GM21526 (cell line): ENCODE results near the gene TAF11.
"Not testable (repeated sequence)": the region's sequence is repeated elsewhere in the genome, so short reads cannot be mapped to it uniquely, and the experiment has no call there.

ENCODE experiments used
- ATAC-seq: cut with Tn5 transposase; IDR thresholded peaks from one replicate; pipeline ENCODE4 v1.9.1; 2021; ENCODE audit warnings: moderate library complexity; ENCODE audit not compliant: unreplicated experiment, low FRiP score

Gene TAF11

DNA sequence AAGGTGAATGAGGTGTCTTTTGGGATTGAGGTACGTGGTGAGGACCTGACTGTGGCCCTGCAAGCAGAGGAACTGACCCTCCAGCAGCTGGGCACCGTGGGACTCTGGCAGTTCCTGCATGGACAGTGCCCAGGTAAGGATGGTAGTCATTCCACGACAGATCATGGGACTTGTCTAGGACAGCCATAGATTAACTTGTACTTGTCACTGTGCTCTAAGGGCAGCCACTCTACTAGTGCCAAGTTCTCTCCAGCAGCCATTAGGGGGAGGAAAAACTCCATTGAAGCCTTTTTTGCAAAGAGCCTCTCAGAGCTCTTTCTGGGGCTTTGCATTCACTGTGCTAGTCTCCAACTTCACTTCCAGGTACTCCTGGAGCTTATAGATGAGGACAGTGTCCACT, 20.4 kb downstream of the TAF11 start:
- ATAC-seq: no peak

DNA sequence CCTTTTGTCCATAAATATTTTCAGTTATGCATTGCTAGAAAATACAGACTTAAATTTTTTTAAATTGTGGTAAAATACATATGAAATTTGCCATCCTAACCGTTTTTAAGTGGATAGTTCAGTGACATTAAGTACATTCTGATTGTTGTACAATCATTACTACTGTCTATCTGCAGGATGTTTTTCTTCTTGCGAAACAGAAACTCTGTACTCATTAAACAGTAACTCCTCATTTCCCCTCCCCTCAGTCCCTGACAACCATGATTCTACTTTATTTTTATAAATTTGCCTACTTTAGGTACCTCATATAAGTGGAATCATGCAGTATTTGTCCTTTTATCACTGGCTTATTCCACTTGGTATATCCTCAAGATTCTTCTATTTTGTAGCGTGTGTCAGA, 21.3 kb downstream of the TAF11 start:
- no peak for ATAC-seq

DNA sequence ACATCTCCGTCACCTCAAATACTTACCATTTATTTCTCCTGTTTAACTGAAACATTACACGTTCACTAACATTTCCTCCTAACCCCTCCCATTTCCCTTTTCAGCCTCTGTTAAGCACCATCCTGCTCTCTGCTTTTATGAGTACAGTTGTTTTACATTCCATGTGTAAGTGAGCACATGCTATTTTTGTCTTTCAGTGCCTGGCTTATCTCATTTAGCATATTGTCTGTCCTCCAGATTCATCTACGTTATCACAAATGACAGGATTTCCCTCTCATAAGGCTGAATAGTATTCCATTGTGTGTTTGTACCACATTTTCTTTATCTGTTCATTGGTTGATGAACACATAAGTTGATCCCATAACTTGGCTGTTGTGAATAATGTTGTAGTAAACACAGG, 22.7 kb downstream of the TAF11 start:
- ATAC-seq: no peak

DNA sequence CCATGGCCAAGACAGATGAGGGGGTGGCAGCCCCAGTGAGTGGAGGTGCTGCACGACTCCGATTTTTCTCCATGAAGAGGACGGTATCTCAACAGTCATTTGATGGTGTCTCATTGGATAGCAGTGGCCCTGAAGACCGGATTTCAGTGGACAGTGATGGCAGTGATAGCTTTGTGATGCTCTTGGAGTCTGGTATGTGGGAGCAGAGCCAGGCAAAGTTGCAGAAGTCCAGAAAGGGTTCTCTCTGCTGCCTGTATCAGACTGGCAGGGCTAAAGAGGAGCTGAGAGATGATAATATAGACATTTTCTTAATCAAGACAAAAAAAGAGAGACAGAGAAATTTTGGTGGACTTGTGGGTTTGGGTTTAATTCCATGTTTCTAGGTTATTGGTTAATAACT, 23.8 kb downstream of the TAF11 start:
- no peak for ATAC-seq

DNA sequence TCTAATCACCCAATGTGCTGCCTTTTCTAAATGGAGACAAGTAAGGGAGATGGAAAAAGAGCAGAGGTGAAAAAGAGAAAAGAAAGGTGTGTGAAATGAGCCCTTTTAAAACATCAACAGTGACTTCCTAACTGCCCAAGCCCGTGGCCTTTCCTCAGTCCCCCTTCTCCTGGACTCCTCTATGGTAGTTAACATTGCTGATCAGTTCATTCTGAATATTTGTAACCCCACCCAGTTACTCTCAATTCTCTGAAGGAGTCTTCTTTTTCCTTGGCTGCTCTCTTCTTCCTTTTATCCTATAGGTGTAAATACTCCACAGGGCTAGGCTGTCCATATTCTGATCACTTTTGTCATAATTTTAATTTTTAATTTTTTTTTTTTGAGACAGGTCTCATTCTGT, 27.1 kb downstream of the TAF11 start:
- no peak for ATAC-seq

DNA sequence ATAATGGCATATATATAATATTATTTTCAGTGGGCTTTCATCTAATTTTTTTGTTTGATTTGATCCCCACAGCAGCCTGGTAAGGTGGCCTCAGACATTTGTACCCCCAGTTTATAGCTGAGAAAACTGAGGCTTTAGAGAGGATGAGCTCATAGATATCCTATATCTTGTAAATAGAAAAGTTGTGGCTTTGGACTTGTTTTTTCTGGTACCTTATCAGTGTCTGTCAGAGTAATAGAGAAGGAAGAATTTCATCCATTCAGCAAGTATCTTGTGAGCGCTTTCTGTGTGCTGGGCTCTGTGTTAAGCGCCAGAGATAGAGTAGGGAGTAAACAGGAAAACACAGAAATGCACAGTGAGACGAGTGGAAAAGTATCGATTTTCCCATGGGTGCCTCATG, 27.9 kb downstream of the TAF11 start:
- ATAC-seq: no peak

DNA sequence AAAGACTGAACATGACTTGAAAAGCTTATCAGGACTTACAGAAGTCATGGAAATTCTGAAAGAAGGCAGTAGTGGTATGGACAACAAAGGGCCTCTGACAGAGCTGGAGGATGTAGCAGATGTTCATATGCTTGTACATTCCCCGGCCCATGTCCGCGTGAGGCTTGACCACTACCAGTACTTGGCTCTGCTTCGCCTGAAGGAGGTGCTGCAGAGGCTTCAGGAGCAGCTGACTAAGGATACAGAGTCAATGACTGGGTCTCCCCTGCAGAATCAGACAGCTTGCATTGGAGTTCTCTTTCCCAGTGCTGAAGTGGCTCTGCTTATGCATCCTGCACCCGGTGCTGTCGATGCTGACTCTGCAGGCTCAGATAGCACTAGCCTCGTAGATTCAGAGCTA, 29.2 kb downstream of the TAF11 start:
- no peak for ATAC-seq

DNA sequence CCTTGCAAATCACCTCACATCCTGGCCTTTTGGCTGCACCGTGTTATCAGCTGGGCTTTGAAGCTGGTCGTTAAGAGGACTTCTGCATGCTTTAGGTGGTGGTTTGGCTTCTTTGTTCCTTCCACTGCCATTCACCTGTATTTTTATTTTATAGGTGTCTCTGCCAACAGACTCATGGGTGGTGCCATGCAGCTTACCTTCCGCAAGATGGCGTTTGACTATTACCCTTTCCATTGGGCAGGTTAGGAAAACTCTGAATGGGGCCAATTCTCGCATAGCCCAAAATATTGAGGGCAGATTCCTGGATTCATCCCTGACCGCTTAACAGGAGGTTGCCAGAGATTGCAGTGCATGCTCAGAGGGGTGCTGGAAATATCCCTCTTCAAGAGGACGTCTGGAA, 32.4 kb downstream of the TAF11 start:
- ATAC-seq: no peak

DNA sequence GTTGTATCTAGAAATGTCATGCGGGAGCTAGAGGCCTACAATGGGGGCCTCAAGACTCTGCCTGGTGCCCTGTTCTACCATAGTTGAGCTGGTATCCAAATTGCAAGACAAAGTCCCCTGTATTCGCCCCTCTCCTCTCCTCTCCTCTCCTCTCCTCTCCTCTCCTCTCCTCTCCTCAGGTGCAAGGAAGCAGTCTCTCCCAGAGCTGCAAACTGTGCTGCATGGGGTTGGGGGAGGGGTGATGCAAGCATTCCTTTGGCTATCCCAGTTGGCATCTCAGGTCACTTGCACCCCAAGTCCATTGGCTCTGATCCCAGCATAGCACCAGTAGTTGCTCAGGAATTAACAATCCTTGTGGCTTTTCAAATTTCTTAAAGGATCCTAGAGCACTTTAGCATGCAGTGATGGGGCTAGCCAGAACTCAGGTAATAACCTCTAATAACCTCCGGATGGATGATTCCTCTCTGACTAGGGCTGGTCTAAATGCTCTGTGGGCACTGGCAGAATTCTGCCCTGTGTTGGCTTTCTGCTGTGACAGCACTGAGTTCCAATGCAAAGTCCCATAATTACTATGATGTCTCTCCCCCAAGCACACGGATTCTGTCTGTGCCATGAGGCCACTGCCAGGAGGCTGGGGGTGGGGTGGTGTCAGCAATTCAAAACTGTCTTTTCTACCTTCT, 35.3 kb downstream of the TAF11 start:
- no peak for ATAC-seq

DNA sequence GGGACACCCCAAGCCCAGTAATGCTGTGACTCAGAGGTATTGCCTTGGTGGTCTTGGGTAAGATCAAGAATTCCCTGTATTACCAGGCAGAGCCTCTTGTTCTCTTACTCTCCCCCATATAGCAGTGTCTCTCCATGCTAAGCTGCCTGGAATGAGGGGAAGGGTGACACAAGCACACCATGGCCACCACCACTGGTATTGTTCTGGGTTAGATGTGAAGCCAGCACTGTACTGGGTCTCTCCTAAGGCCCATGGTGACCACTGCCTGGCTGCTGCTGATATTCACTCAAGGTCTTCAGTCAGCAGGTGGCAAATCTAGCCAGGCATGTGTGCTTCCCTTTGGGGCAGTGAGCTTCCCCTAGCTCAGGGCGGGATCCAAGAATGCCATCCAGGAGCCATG, 36.5 kb downstream of the TAF11 start:
- ATAC-seq: no peak

DNA sequence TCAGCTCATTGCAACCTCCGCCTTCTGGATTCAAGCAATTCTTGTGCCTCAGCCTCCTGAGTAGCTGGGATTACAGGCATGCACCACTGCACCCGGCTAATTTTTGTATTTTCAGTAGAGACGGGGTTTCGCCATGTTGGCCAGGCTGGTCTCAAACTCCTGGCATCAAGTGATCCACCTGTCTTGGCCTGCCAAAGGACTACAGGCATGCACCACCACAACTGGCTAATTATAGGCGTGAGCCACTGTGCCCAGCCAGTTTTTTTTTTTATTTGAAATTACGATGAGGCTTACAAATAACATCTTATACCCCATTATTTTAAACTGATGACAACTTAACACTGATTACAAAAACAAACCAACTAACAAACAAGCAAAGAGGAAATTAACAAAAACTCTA, 38.8 kb downstream of the TAF11 start:
- not testable (repeated sequence) for ATAC-seq

DNA sequence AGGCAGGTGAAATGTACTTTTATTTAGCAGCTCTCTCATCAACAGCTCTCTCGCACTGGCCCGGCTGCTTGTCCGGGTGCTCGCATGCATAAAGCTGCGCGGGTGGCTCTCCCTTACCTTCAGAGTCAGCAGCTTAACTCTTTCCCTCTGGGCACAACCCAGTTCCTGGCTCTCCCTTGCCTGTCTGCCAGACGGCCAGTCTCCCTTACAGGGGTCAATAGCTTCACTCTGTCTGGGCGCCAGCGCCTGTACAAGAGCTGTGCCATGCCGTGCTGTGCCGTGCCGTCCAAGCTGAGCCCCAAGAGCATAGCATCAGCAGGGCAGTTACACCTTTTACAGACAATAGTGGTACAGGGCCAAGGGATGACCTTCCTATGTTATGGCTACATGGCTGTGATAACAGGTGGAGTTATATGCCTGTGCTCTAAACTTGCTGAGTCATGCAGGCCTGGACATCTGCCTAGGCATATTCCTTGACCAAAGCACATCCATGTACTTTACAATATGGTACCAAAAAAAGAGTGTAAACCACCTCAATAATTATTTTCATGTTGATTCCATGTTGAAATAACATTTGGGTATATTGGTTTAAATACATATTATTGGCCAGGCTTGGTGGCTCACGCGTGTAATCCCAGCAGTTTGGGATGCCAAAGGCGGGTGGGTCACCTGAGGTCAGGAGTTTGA, 48.0 kb downstream of the TAF11 start:
- no peak for ATAC-seq

DNA sequence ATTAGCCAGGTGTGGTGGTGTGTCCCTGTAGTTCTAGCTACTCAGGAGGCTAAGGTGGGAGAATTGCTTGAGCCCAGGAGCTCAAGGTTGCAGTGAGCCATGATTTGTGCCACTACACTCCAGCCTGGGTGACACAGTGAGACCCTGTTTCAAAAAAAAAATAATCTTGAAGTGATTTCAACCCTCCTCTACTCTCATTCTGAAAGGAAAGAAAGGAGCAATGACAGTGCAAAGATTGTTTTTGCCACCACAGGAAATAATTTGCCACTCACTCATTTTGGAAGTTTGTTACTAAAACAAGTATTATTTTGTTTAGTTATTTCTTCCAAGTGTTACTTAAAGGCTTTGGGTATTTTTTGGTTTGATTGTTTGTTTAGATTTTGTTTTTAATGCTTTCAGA, 50.3 kb downstream of the TAF11 start:
- no peak for ATAC-seq

DNA sequence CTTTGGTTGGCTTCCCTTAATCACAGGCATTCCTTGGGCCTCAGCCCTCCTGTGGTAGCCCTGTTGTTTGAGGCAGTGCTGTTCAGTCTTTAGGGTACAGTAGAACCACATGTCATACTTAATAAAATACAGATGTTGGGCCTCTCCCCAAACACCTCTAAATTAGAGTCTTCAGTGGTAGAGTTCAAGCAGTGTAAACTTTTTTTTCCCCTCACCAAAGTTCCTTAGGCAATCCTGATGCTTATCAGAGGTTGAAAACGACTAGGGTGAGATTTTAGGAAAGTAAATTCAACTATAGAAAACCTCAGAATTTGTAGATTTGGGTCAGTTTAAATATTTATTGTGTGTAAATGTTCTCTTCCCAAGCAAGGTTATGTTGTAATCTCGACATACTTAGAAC, 51.4 kb downstream of the TAF11 start:
- ATAC-seq: no peak

DNA sequence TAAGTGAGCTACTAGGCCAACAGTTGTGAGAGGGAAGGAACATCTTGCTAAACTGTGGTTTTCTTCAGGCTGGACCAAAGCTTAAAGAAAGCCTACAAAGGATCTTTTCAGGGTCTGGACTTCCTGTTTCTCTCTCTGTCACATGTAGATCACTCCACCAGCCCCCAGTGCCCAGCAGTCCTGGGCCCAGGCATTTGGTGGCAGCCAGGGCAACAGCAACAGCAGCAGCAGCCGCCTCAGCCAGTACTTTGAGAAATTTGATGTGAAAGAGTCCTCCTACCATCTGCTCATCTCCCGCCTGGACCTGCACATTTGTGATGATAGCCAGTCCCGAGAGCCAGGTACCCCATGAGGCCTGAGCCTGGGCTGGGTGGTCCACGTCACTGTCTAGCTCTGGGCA, 51.8 kb downstream of the TAF11 start:
- no peak for ATAC-seq

DNA sequence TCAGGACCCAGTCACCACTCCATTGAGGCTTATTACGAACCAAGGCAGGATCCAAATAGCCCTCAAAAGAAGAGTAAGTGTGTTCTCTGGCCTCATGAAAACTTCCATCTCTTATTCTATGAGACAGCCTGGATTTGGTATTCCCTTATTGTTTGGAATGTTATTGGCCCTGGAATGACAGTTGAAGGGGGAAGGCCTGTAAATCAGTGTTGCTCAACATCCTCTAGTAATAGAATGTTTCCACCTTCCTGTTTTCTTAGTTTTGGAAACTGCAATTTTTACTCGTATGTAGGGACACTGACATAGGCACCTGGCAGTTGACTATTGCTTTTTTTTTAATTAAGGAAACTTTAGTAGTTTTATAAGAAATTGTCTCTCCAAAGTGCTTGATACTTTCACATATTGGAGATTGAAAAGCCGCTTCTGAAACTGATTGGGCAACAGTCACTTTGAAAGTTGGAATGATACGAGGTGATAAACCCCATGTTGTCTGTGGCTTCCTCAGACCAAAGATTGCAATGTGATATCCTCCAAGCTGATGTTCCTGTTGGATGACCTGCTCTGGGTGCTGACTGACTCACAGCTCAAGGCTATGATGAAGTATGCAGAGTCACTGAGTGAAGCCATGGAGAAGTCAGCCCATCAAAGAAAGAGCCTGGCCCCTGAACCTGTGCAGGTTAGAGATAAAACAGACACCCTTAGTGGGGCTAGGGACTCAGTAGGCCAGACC, 52.9 kb downstream of the TAF11 start:
- ATAC-seq: no peak

DNA sequence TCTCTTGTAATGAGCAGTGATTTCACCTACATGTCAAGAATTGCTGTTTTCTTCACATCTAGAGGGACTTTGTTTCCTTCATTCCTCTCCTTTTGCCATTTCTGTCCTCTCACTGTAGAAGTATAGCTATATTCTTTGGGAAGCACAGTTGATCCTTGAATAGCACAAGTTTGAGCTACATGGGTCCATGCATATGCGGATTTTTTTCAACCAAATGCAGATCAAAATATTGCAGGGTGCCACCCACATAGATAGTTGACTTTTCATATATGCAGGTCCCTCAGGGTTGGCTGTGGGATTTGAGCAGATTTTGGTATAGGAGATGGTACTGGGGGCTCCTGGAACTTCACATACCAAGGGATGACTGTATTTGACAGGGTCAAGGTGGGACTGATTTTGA, 54.9 kb downstream of the TAF11 start:
- ATAC-seq: no peak

DNA sequence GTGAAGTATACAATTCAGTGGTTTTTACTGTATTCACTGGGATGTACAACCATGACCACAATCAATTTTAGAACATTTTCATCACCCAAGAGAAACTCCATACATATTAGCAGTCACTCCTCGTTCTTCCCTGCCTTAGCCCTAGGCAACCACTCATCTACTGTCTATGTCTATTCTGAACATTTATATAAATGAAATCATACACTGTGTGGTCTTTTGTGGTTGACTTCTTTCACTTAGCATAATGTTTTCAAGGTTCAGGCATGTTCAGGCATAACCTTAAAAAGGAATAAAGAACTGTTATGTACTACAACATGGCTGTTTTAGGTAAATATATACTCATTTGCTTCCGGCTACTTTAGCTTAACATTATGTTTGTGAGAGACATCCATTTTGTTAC, 58.7 kb downstream of the TAF11 start:
- no peak for ATAC-seq
